ENCODE measurements around the gene RNF14. TPM values are rescaled to one million over a fixed set of nuclear protein-coding genes. Genes with fewer than 3 reads are reported as not detected.

The RNF14 gene
- total and polyA plus RNA-seq, 8 donors = 14.4 to 67.4 (median 28.3) TPM

DNA sequence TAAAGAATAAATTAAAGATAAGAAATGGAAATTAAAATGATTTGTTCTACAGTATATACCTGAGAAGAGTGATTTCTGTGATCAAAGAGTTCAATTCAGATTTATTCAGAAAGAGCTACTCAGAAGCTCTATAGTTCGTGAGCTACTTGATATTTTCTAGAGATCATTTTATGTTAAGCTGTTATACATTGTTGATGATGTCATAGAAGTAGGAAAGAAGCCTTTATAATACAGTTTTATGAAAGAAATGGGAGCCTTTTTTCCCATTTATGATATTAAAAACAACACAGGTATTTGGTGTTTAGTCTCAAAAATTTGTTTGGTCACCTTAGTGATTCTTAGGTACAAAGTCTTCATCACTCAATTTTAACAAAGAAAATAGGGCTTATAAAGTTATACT, 20.8 kb downstream of the RNF14 start:
- no peak overlapping the region for H3K4me3 ChIP-seq
- H3K9me3 ChIP-seq = no peaks in the 10 kb centered on the region
- intact Hi-C loops (cut with DNase I; ENCODE audit: low total_unique reads) = no loop called here
- WGBS, 5 donors = 0 to 2% (median 0%) methylated on average over 1 of the region's 1 CpG
- no peaks in the 10 kb centered on the region for H3K27me3 ChIP-seq
- peaks cover 31 to 92% (median 88%) of the 10 kb centered on the region in 4 donors for H3K36me3 ChIP-seq
- TF ChIP-seq EP300 (IDR thresholded peaks at IDR 0.05) (no peak), POLR2A (IDR thresholded peaks at IDR 0.05) (no peak), POLR2AphosphoS5 (IDR thresholded peaks at IDR 0.05) (no peak)
- TF ChIP-seq, protein P1, sequence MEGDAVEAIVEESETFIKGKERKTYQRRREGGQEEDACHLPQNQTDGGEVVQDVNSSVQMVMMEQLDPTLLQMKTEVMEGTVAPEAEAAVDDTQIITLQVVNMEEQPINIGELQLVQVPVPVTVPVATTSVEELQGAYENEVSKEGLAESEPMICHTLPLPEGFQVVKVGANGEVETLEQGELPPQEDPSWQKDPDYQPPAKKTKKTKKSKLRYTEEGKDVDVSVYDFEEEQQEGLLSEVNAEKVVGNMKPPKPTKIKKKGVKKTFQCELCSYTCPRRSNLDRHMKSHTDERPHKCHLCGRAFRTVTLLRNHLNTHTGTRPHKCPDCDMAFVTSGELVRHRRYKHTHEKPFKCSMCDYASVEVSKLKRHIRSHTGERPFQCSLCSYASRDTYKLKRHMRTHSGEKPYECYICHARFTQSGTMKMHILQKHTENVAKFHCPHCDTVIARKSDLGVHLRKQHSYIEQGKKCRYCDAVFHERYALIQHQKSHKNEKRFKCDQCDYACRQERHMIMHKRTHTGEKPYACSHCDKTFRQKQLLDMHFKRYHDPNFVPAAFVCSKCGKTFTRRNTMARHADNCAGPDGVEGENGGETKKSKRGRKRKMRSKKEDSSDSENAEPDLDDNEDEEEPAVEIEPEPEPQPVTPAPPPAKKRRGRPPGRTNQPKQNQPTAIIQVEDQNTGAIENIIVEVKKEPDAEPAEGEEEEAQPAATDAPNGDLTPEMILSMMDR (IDR thresholded peaks at IDR 0.05) = no peak
- DNase-seq = no peak
- H3K27ac ChIP-seq = no peak overlapping the region
- peaks cover 0 to 7% (median 2%) of the 10 kb centered on the region in 4 donors for H3K4me1 ChIP-seq

- 1 to 8% (median 4%) methylated on average over 2 of the region's 2 CpGs for WGBS, 5 donors
- intact Hi-C loops (cut with DNase I; ENCODE audit: low total_unique reads) = no loop called here
- no peak overlapping the region for H3K27ac ChIP-seq
- H3K4me3 ChIP-seq = no peak overlapping the region
- peaks cover 0 to 7% (median 2%) of the 10 kb centered on the region in 4 donors for H3K4me1 ChIP-seq
- peaks cover 18 to 77% (median 71%) of the 10 kb centered on the region in 4 donors for H3K36me3 ChIP-seq
- no peaks in the 10 kb centered on the region for H3K9me3 ChIP-seq
- no peaks in the 10 kb centered on the region for H3K27me3 ChIP-seq
- DNase-seq = peak; percentile 84 to 89
- TF ChIP-seq POLR2A (IDR thresholded peaks at IDR 0.05) (no peak), POLR2AphosphoS5 (IDR thresholded peaks at IDR 0.05) (peak in 1 of 3 donors; percentile 47), EP300 (IDR thresholded peaks at IDR 0.05) (no peak)
- TF ChIP-seq, protein P1 (IDR thresholded peaks at IDR 0.05) = peak in 5 of 7 experiments; percentile 65 to 82 (median 69)
These were observed 23.6 kb downstream of the RNF14 start for GRCh38 chr5:141992349-141992963.

- WGBS, 5 donors = 58 to 65% (median 60%) methylated on average over 4 of the region's 4 CpGs
- Histone ChIP-seq H3K9me3 (no peaks in the 10 kb centered on the region), H3K27me3 (no peaks in the 10 kb centered on the region), H3K27ac (no peak overlapping the region), H3K4me1 (peaks cover 0 to 7% (median 2%) of the 10 kb centered on the region in 4 donors), H3K36me3 (peaks cover 13 to 76% (median 67%) of the 10 kb centered on the region in 4 donors), H3K4me3 (no peak overlapping the region)
- TF ChIP-seq EP300 (IDR thresholded peaks at IDR 0.05) (no peak), POLR2AphosphoS5 (IDR thresholded peaks at IDR 0.05) (no peak), POLR2A (IDR thresholded peaks at IDR 0.05) (no peak)
- TF ChIP-seq, protein P1 (IDR thresholded peaks at IDR 0.05) = no peak
- intact Hi-C loops (cut with DNase I; ENCODE audit: low total_unique reads) = no loop called here
- no peak for DNase-seq
These were observed 25.7 kb downstream of the RNF14 start for GRCh38 chr5:141994511-141995136.

GRCh38 chr5:141995656-141996055, 26.8 kb downstream of the RNF14 start:
- H3K4me3 ChIP-seq = no peak overlapping the region
- no peak for DNase-seq
- intact Hi-C loops (cut with DNase I; ENCODE audit: low total_unique reads) = no loop called here
- 94 to 97% (median 94%) methylated on average over 3 of the region's 3 CpGs for WGBS, 5 donors
- H3K4me1 ChIP-seq = peaks cover 0 to 7% (median 2%) of the 10 kb centered on the region in 4 donors
- no peak overlapping the region for H3K27ac ChIP-seq
- H3K27me3 ChIP-seq = no peaks in the 10 kb centered on the region
- H3K36me3 ChIP-seq = peaks cover 13 to 79% (median 64%) of the 10 kb centered on the region in 4 donors
- TF ChIP-seq EP300 (IDR thresholded peaks at IDR 0.05) (no peak), POLR2AphosphoS5 (IDR thresholded peaks at IDR 0.05) (no peak), POLR2A (IDR thresholded peaks at IDR 0.05) (no peak)
- TF ChIP-seq, protein P1 (IDR thresholded peaks at IDR 0.05) = no peak
- no peaks in the 10 kb centered on the region for H3K9me3 ChIP-seq
